Keratinocyte (primary cell): ENCODE results near the gene RING1.

Experiments used
- EZH2 ChIP-seq: IDR thresholded peaks from one replicate; pipeline ENCODE4 v1.6.1; 2012; ENCODE audit warnings: inconsistent platforms, mild to moderate bottlenecking, low read length, moderate library complexity
- TF ChIP-seq, protein P1 (sequence below), 3 experiments: IDR thresholded peaks in 1 of 3; conservative IDR thresholded peaks in 1 of 3; optimal IDR thresholded peaks in 1 of 3; 2 replicates in 2 of 3; 3 replicates in 1 of 3; pipeline versions ENCODE3 to v1.5.1; 2011; ENCODE audit warnings: low read length in 3 of 3, mild to moderate bottlenecking in 3 of 3, moderate library complexity in 2 of 3, control low read depth in 1 of 3, inconsistent platforms in 1 of 3; ENCODE audit not compliant: insufficient read depth in 2 of 3; ENCODE audit errors: extremely low read depth in 1 of 3

DNA sequence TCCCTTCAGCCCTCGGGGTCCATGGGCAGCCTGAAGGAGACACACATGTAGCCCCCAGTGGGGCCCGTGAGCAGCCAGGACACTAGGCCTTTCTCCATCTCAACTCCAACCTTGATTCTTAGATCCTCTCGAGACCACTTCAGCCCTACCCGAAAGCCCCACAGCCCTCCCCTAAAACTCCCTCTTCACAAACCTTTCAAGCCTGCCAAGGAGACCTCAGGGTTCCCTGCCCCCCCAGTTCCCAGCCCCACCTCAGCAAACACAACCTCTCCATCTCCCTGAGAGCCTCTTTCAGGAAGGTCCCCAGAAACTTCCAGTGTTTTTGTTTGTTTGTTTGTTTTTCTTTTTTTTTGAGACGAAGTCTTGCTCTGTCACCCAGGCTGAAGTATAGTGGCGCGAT lies 27.2 kb upstream of the RING1 start:
- TF ChIP-seq, protein P1, sequence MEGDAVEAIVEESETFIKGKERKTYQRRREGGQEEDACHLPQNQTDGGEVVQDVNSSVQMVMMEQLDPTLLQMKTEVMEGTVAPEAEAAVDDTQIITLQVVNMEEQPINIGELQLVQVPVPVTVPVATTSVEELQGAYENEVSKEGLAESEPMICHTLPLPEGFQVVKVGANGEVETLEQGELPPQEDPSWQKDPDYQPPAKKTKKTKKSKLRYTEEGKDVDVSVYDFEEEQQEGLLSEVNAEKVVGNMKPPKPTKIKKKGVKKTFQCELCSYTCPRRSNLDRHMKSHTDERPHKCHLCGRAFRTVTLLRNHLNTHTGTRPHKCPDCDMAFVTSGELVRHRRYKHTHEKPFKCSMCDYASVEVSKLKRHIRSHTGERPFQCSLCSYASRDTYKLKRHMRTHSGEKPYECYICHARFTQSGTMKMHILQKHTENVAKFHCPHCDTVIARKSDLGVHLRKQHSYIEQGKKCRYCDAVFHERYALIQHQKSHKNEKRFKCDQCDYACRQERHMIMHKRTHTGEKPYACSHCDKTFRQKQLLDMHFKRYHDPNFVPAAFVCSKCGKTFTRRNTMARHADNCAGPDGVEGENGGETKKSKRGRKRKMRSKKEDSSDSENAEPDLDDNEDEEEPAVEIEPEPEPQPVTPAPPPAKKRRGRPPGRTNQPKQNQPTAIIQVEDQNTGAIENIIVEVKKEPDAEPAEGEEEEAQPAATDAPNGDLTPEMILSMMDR (optimal IDR thresholded peaks at IDR 0.05 in 1 of 3, IDR thresholded peaks at IDR 0.05 in 1 of 3, conservative IDR thresholded peaks at IDR 0.05 in 1 of 3; ENCODE audit: extremely low read depth in 1 of 3, insufficient read depth in 2 of 3, low read length in 3 of 3), result no peak
- no peak for TF ChIP-seq EZH2
